ENCODE results near the gene EDNRB.

GRCh38 chr13:77896536-77896935, 22.1 kb downstream of the EDNRB start:
- TF ChIP-seq GABPA (IDR thresholded peaks at IDR 0.05; ENCODE audit: low read depth) (no peak), CTCF (IDR thresholded peaks at IDR 0.05; ENCODE audit: insufficient read depth, low read length) (no peak), SPI1 (IDR thresholded peaks at IDR 0.05; ENCODE audit: borderline replicate concordance, low read depth) (no peak)
